Muscle layer of colon (tissue), 2 donors: ENCODE data around the gene TRPV6.

Experiments used
- H3K27ac ChIP-seq: one replicate; pipeline ENCODE4 v1.7.0; 2013; ENCODE audit warnings: low read depth, mild to moderate bottlenecking, low read length, moderate library complexity
- H3K27me3 ChIP-seq, 2 donors: one replicate each; pipeline ENCODE4 v1.7.0; 2013; ENCODE audit warnings: low read length in 2 of 2, mild to moderate bottlenecking in 2 of 2; ENCODE audit not compliant: insufficient read depth in 2 of 2, control insufficient read depth in 1 of 2
- H3K36me3 ChIP-seq: one replicate; pipeline ENCODE4 v1.7.0; 2013; ENCODE audit warnings: mild to moderate bottlenecking, low read length; ENCODE audit not compliant: insufficient read depth
- H3K4me1 ChIP-seq: one replicate; pipeline ENCODE4 v1.7.0; 2013; ENCODE audit warnings: mild to moderate bottlenecking, low read length; ENCODE audit not compliant: insufficient read depth
- H3K4me3 ChIP-seq, 2 donors: one replicate each; pipeline ENCODE4 v1.7.0; 2013; ENCODE audit warnings: low read length in 2 of 2, low read depth in 1 of 2, mild to moderate bottlenecking in 1 of 2, moderate library complexity in 1 of 2
- H3K9ac ChIP-seq: one replicate; pipeline ENCODE4 v1.7.0; 2013; ENCODE audit warnings: low read length
- H3K9me3 ChIP-seq: one replicate; pipeline ENCODE4 v1.7.0; 2013; ENCODE audit warnings: mild to moderate bottlenecking, low read length
- donor health status: abdominal sarcoma.
- donor health status: Adenocarcinoma of cecum.

Gene TRPV6

GRCh38 chr7:142905759-142906158 is 20.2 kb upstream of the TRPV6 start:
- H3K9ac ChIP-seq, result no peak overlapping the region
- no peaks in the 10 kb centered on the region for H3K9me3 ChIP-seq
- H3K36me3 ChIP-seq, result no peaks in the 10 kb centered on the region
- H3K27ac ChIP-seq, result no peak overlapping the region
- H3K27me3 ChIP-seq, result no peaks in the 10 kb centered on the region
- H3K4me3 ChIP-seq, result no peak overlapping the region
- no peaks in the 10 kb centered on the region for H3K4me1 ChIP-seq

GRCh38 chr7:142904128-142904527 is 18.6 kb upstream of the TRPV6 start:
- no peaks in the 10 kb centered on the region for H3K4me1 ChIP-seq
- H3K4me3 ChIP-seq, result no peak overlapping the region
- no peak overlapping the region for H3K27ac ChIP-seq
- no peak overlapping the region for H3K9ac ChIP-seq
- H3K36me3 ChIP-seq, result no peaks in the 10 kb centered on the region
- H3K9me3 ChIP-seq, result no peaks in the 10 kb centered on the region
- H3K27me3 ChIP-seq, result no peaks in the 10 kb centered on the region

- H3K36me3 ChIP-seq, result no peaks in the 10 kb centered on the region
- H3K4me3 ChIP-seq, result no peak overlapping the region
- H3K9ac ChIP-seq, result no peak overlapping the region
- H3K4me1 ChIP-seq, result no peaks in the 10 kb centered on the region
- H3K9me3 ChIP-seq, result no peaks in the 10 kb centered on the region
- H3K27ac ChIP-seq, result no peak overlapping the region
- H3K27me3 ChIP-seq, result no peaks in the 10 kb centered on the region
These were observed 16.1 kb upstream of the TRPV6 start for GRCh38 chr7:142901426-142902259.

GRCh38 chr7:142899661-142900060 is 14.1 kb upstream of the TRPV6 start:
- no peak overlapping the region for H3K27ac ChIP-seq
- H3K27me3 ChIP-seq, result no peaks in the 10 kb centered on the region
- no peaks in the 10 kb centered on the region for H3K4me1 ChIP-seq
- no peak overlapping the region for H3K9ac ChIP-seq
- H3K4me3 ChIP-seq, result no peak overlapping the region
- no peaks in the 10 kb centered on the region for H3K9me3 ChIP-seq
- no peaks in the 10 kb centered on the region for H3K36me3 ChIP-seq

GRCh38 chr7:142898377-142899170 is 13.0 kb upstream of the TRPV6 start:
- H3K9me3 ChIP-seq, result no peaks in the 10 kb centered on the region
- H3K9ac ChIP-seq, result no peak overlapping the region
- H3K27me3 ChIP-seq, result no peaks in the 10 kb centered on the region
- H3K4me1 ChIP-seq, result no peaks in the 10 kb centered on the region
- no peak overlapping the region for H3K4me3 ChIP-seq
- H3K36me3 ChIP-seq, result no peaks in the 10 kb centered on the region
- no peak overlapping the region for H3K27ac ChIP-seq

- H3K4me1 ChIP-seq, result no peaks in the 10 kb centered on the region
- no peak overlapping the region for H3K4me3 ChIP-seq
- no peaks in the 10 kb centered on the region for H3K27me3 ChIP-seq
- H3K9me3 ChIP-seq, result no peaks in the 10 kb centered on the region
- H3K9ac ChIP-seq, result no peak overlapping the region
- H3K36me3 ChIP-seq, result no peaks in the 10 kb centered on the region
- no peak overlapping the region for H3K27ac ChIP-seq
These were observed 12.1 kb upstream of the TRPV6 start for GRCh38 chr7:142897691-142898090.

GRCh38 chr7:142896741-142897379 is 11.3 kb upstream of the TRPV6 start:
- Histone ChIP-seq H3K4me3 (no peak overlapping the region), H3K4me1 (no peaks in the 10 kb centered on the region), H3K27ac (no peak overlapping the region), H3K36me3 (no peaks in the 10 kb centered on the region), H3K9ac (no peak overlapping the region), H3K9me3 (no peaks in the 10 kb centered on the region), H3K27me3 (no peaks in the 10 kb centered on the region)

- Histone ChIP-seq H3K9ac (no peak overlapping the region), H3K27ac (no peak overlapping the region), H3K9me3 (no peaks in the 10 kb centered on the region), H3K27me3 (no peaks in the 10 kb centered on the region), H3K4me3 (no peak overlapping the region), H3K4me1 (no peaks in the 10 kb centered on the region), H3K36me3 (no peaks in the 10 kb centered on the region)
These were observed 10.6 kb upstream of the TRPV6 start for GRCh38 chr7:142896151-142896550.

- Histone ChIP-seq H3K9me3 (no peaks in the 10 kb centered on the region), H3K27me3 (no peaks in the 10 kb centered on the region), H3K4me3 (no peak overlapping the region), H3K9ac (no peak overlapping the region), H3K27ac (no peak overlapping the region), H3K4me1 (no peaks in the 10 kb centered on the region), H3K36me3 (no peaks in the 10 kb centered on the region)
These were observed 9.5 kb upstream of the TRPV6 start for GRCh38 chr7:142894985-142895593.

GRCh38 chr7:142894112-142894984 is 8.8 kb upstream of the TRPV6 start:
- Histone ChIP-seq H3K36me3 (no peaks in the 10 kb centered on the region), H3K27me3 (no peaks in the 10 kb centered on the region), H3K4me3 (no peak overlapping the region), H3K9ac (no peak overlapping the region), H3K4me1 (no peaks in the 10 kb centered on the region), H3K27ac (no peak overlapping the region), H3K9me3 (no peaks in the 10 kb centered on the region)
